ENCODE measurements around the gene IFT172.

IFT172 gene

DNA sequence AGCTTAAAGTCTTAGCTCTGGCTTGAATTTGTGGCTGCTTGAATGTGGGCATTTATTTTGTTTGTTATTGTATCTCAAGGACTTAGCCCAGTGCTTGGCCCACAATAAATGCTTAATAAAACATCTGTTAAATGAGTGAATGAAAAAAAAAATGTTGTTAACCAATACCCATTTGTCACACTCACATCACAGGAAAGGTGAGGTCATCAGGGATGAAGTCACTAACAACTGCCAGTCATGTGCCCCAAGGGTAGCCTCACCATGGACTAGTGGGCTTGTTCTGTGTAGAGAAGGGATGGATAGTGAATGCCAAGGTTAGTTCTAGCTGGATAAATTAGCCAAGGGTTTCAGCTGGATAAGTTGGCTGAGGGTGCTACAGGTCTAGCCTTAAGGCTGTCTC lies 58.1 kb downstream of the IFT172 start:
- no peak for TF ChIP-seq EZH2phosphoT487 (conservative IDR thresholded peaks at IDR 0.05; ENCODE audit: low read length)
- TF ChIP-seq, protein P1, sequence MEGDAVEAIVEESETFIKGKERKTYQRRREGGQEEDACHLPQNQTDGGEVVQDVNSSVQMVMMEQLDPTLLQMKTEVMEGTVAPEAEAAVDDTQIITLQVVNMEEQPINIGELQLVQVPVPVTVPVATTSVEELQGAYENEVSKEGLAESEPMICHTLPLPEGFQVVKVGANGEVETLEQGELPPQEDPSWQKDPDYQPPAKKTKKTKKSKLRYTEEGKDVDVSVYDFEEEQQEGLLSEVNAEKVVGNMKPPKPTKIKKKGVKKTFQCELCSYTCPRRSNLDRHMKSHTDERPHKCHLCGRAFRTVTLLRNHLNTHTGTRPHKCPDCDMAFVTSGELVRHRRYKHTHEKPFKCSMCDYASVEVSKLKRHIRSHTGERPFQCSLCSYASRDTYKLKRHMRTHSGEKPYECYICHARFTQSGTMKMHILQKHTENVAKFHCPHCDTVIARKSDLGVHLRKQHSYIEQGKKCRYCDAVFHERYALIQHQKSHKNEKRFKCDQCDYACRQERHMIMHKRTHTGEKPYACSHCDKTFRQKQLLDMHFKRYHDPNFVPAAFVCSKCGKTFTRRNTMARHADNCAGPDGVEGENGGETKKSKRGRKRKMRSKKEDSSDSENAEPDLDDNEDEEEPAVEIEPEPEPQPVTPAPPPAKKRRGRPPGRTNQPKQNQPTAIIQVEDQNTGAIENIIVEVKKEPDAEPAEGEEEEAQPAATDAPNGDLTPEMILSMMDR (IDR thresholded peaks at IDR 0.05; ENCODE audit: insufficient read depth, low read length, poor library complexity, severe bottlenecking): no peak
- Histone ChIP-seq H3K9me2 (replicated peaks; ENCODE audit: insufficient read depth, low read length) (no peaks in the 10 kb centered on the region), H3K4me2 (ENCODE audit: low read depth, low read length, poor library complexity, severe bottlenecking) (no peak overlapping the region), H2AFZ (ENCODE audit: low read depth, low read length, severe bottlenecking) (no peak overlapping the region), H3K9me3 (ENCODE audit: insufficient read depth, low read length) (no peaks in the 10 kb centered on the region), H3K27me3 (ENCODE audit: low read length) (no peaks in the 10 kb centered on the region), H3K4me3 (ENCODE audit: insufficient read depth, low read length, poor library complexity, severe bottlenecking) (no peak overlapping the region), H4K20me1 (ENCODE audit: low read depth, low read length) (no peaks in the 10 kb centered on the region), H3K79me2 (ENCODE audit: insufficient read depth, low read length) (peaks cover 29% of the 10 kb centered on the region), H3K9ac (ENCODE audit: low read length) (no peak overlapping the region), H3K27ac (ENCODE audit: low read depth, low read length) (no peak overlapping the region), H3F3A (ENCODE audit: insufficient read depth) (peaks cover 8% of the 10 kb centered on the region), H3K36me3 (ENCODE audit: low read length) (0 out of 2 replicates have a peak, but pooled peaks cover 3% of the 10 kb centered on the region)

DNA sequence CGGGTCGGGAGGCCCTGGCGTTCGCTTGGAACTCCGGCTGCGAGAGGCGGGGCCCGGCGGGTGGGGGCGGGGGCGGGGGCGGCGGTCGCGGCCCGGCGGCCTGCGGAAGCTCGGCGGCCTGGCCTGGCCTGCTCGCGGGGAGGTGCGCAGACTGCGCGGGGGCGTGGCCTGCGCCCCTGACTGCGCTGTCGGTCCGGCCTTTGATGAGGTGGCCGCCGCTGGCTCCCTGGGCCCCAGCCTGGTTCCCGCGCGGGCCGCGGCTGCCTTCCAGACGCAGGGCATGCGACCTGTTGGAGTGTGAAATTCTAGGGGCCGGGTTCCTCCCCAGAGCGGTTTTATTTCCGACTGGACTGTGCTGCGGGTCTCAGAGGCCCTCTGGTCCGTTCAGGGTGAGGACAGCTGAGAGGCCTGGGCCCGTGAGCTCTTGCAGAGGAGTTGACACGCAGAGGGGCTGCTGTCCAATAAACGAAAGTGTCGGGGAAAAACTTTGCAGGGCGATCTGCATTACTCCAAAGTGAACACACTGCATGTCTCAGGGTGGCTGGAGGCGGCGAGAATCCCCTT lies 60.5 kb downstream of the IFT172 start:
- H3K27me3 ChIP-seq (ENCODE audit: low read length): no peaks in the 10 kb centered on the region
- peak overlapping the region; percentile 86 for H3K4me2 ChIP-seq (ENCODE audit: low read depth, low read length, poor library complexity, severe bottlenecking)
- peak overlapping the region; percentile 86 for H3K9ac ChIP-seq (ENCODE audit: low read length)
- peaks cover 8% of the 10 kb centered on the region for H3F3A ChIP-seq (ENCODE audit: insufficient read depth)
- H3K9me2 ChIP-seq (replicated peaks; ENCODE audit: insufficient read depth, low read length): no peaks in the 10 kb centered on the region
- peaks cover 29% of the 10 kb centered on the region for H3K79me2 ChIP-seq (ENCODE audit: insufficient read depth, low read length)
- H3K4me3 ChIP-seq (ENCODE audit: insufficient read depth, low read length, poor library complexity, severe bottlenecking): peak overlapping the region; percentile 74
- peak overlapping the region; percentile 42 for H2AFZ ChIP-seq (ENCODE audit: low read depth, low read length, severe bottlenecking)
- no peaks in the 10 kb centered on the region for H4K20me1 ChIP-seq (ENCODE audit: low read depth, low read length)
- TF ChIP-seq, protein P1 (IDR thresholded peaks at IDR 0.05; ENCODE audit: insufficient read depth, low read length, poor library complexity, severe bottlenecking): no peak
- no peak for TF ChIP-seq EZH2phosphoT487 (conservative IDR thresholded peaks at IDR 0.05; ENCODE audit: low read length)
- H3K9me3 ChIP-seq (ENCODE audit: insufficient read depth, low read length): no peaks in the 10 kb centered on the region
- peak overlapping the region; percentile 75 for H3K27ac ChIP-seq (ENCODE audit: low read depth, low read length)
- H3K36me3 ChIP-seq (ENCODE audit: low read length): no peaks in the 10 kb centered on the region

DNA sequence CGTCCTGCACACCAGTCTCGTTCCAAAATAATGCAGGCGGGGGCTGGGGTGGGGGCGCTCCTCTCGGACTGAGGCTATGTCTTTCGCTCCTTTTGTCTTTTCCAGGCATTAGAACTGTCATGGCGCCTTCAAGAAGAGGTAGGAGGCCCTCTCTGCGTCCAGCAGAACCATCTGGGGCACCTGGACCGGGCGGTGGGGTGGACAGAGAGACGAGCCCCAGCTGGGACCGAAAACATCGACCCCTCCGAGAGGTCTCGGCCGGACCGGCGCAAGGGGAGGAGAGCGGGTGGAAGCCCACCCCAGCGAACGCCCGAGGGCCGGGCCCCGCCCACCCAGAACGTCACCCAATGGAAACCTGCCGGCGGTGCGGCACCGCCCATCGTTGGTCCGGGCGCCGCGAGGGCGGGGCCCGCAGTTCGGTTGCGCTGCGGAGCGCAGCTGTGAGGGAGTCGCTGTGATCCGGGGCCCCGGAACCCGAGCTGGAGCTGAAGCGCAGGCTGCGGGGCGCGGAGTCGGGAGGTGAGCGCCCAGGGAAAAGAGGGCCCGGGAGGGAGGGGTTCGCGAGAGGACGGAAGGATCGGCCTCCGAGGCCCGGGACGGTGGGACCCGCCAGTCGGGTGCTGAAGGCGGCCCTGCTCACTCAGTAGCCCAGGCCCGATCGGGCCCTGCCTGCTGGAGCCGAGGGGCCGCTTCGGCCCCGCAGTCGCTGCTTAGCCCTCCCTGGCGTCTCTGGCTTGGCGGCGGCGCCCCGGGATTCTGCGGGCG lies 61.1 kb downstream of the IFT172 start, which contains the start of gene NRBP1:
Gene NRBP1 (plus strand): TSS at position 419 of the 765 bp plus-strand sequence. CDS start 4,643 bp downstream, outside the sequence.
- Histone ChIP-seq H2AFZ (ENCODE audit: low read depth, low read length, severe bottlenecking) (peak within 1 kb of the TSS; percentile 81), H3K9me3 (ENCODE audit: insufficient read depth, low read length) (no peaks in the 10 kb centered on the region), H3F3A (ENCODE audit: insufficient read depth) (peaks cover 11% of the 10 kb centered on the region), H3K4me3 (ENCODE audit: insufficient read depth, low read length, poor library complexity, severe bottlenecking) (peak within 1 kb of the TSS; percentile 74), H3K4me2 (ENCODE audit: low read depth, low read length, poor library complexity, severe bottlenecking) (peak within 1 kb of the TSS; percentile 86), H4K20me1 (ENCODE audit: low read depth, low read length) (no peaks in the 10 kb centered on the region), H3K9ac (ENCODE audit: low read length) (peak within 1 kb of the TSS; percentile 86), H3K36me3 (ENCODE audit: low read length) (no peaks in the 10 kb centered on the region), H3K9me2 (replicated peaks; ENCODE audit: insufficient read depth, low read length) (no peaks in the 10 kb centered on the region), H3K27me3 (ENCODE audit: low read length) (no peaks in the 10 kb centered on the region), H3K27ac (ENCODE audit: low read depth, low read length) (peak within 1 kb of the TSS; percentile 75), H3K79me2 (ENCODE audit: insufficient read depth, low read length) (peaks cover 29% of the 10 kb centered on the region)
- TF ChIP-seq, protein P1 (IDR thresholded peaks at IDR 0.05; ENCODE audit: insufficient read depth, low read length, poor library complexity, severe bottlenecking): no peak
- no peak for TF ChIP-seq EZH2phosphoT487 (conservative IDR thresholded peaks at IDR 0.05; ENCODE audit: low read length)

All from SU-DHL-6 (cell line).